Activated T-cell treated with anti-CD3 and anti-CD28 coated beads, Interleukin-2, amount 50 U/mL, for 4 hours (primary cell): ENCODE data around the gene GPR157. TPM values are rescaled to one million over a fixed set of nuclear protein-coding genes. Genes with fewer than 3 reads are reported as not detected.

Experiments used
- ATAC-seq, 2 donors: fragments of 200-7000 bp; cut with Tn5 transposase; one replicate each; pipeline ENCODE4 v1.10.0; 2021
- DNase-seq: peaks from one replicate; pipeline ENCODE4 v3.0.0-alpha.2; 2020
- H3K27me3 Mint-ChIP-seq: one replicate; pipeline ENCODE4 v1.8.0; 2021; ENCODE audit warnings: low read depth, mixed read lengths
- H3K36me3 Mint-ChIP-seq: one replicate; pipeline ENCODE4 v1.8.0; 2022; ENCODE audit warnings: mixed read lengths; ENCODE audit not compliant: insufficient read depth
- H3K4me1 Mint-ChIP-seq: one replicate; pipeline ENCODE4 v1.8.0; 2021; ENCODE audit warnings: low read depth, mixed read lengths
- H3K4me3 Mint-ChIP-seq: one replicate; pipeline ENCODE4 v1.8.0; 2021; ENCODE audit warnings: mild to moderate bottlenecking, moderate library complexity, mixed read lengths
- H3K9me3 Mint-ChIP-seq: one replicate; pipeline ENCODE4 v1.8.0; 2021; ENCODE audit warnings: mixed read lengths
- total RNA-seq, 3 donors: library from RNA; stranded (reverse); gene quantifications; one replicate each; pipeline ENCODE4 v1.2.1, GENCODE V29; 2021

The GPR157 gene
- total RNA-seq, 3 donors from 2014 or later, result 1.5 to 5.3 (median 2.9) TPM

DNA sequence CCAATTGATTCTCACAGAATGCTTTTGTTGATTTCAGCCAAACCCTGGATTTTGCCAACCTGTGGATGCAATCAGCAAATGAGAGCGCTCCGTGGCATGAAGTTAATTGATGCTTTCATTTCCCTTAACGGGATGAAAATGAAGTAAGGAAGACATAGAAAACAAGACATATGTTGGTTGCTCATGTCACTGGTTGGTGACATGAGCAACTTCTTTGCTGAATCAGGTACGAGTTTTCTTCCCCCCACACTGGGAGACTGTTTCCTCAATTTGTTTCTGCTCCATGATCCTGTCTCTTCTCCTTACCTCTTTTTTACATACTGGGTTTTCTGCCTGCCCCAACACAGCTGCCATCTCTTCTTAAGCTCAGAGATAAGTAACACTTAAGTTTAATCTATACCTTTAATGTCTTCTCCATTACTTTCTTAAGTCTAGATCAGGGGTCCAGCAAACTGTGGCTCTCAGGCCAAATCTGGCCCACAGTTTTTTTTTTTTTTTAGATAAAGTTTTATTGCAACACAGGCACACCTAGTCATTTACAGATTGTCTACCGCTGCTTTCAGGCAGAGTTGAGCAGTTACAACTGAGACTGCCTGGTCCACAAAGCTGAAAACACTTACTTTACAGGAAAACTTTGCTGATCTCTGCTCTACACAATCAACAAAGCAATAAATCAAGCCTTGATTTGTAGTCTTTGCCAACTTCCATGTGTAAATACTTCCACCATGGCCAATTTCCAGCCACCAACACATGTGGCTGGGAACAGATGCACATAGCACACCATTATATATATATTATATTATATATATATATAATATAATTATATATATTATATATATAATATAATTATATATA, 13.3 kb downstream of the GPR157 start:
- no peaks in the 10 kb centered on the region for H3K36me3 Mint-ChIP-seq
- ATAC-seq, result no peak
- no peak overlapping the region for H3K4me3 Mint-ChIP-seq
- DNase-seq, result no peak
- H3K27me3 Mint-ChIP-seq, result no peaks in the 10 kb centered on the region
- H3K4me1 Mint-ChIP-seq, result peaks cover 2% of the 10 kb centered on the region
- no peaks in the 10 kb centered on the region for H3K9me3 Mint-ChIP-seq

GRCh38 chr1:9112961-9113880, 15.7 kb downstream of the GPR157 start:
- H3K27me3 Mint-ChIP-seq, result no peaks in the 10 kb centered on the region
- no peak for DNase-seq

GRCh38 chr1:9111957-9112356, 16.9 kb downstream of the GPR157 start:
- Mint-ChIP-seq H3K27me3 (no peaks in the 10 kb centered on the region), H3K4me3 (no peak overlapping the region)
- no peak for ATAC-seq

More at GRCh38 chr1:9112961-9113880, 15.7 kb downstream of the GPR157 start:
- H3K4me3 Mint-ChIP-seq, result no peak overlapping the region
- H3K36me3 Mint-ChIP-seq, result peaks cover 5% of the 10 kb centered on the region
- ATAC-seq, result no peak
- H3K9me3 Mint-ChIP-seq, result no peaks in the 10 kb centered on the region
- H3K4me1 Mint-ChIP-seq, result no peaks in the 10 kb centered on the region

GRCh38 chr1:9111357-9111691, 17.6 kb downstream of the GPR157 start:
- H3K4me3 Mint-ChIP-seq, result no peak overlapping the region
- H3K9me3 Mint-ChIP-seq, result no peaks in the 10 kb centered on the region
- H3K36me3 Mint-ChIP-seq, result peaks cover 9% of the 10 kb centered on the region
- H3K4me1 Mint-ChIP-seq, result no peaks in the 10 kb centered on the region
- no peak for DNase-seq
- no peak for ATAC-seq
- no peaks in the 10 kb centered on the region for H3K27me3 Mint-ChIP-seq

More at GRCh38 chr1:9111957-9112356, 16.9 kb downstream of the GPR157 start:
- no peak for DNase-seq
- Mint-ChIP-seq H3K4me1 (no peaks in the 10 kb centered on the region), H3K36me3 (peaks cover 7% of the 10 kb centered on the region), H3K9me3 (no peaks in the 10 kb centered on the region)

- ATAC-seq, result peak; percentile 76 to 88
- Mint-ChIP-seq H3K4me3 (no peak overlapping the region), H3K9me3 (no peaks in the 10 kb centered on the region), H3K27me3 (no peaks in the 10 kb centered on the region), H3K36me3 (peaks cover 9% of the 10 kb centered on the region), H3K4me1 (no peaks in the 10 kb centered on the region)
- peak; percentile 85 for DNase-seq
Measured at GRCh38 chr1:9110669-9111356, 18.1 kb downstream of the GPR157 start.

GRCh38 chr1:9108056-9108665, 20.7 kb downstream of the GPR157 start:
- Mint-ChIP-seq H3K4me3 (no peak overlapping the region), H3K36me3 (peaks cover 9% of the 10 kb centered on the region), H3K9me3 (no peaks in the 10 kb centered on the region), H3K4me1 (no peaks in the 10 kb centered on the region), H3K27me3 (no peaks in the 10 kb centered on the region)
- ATAC-seq (no peak), DNase-seq (no peak)

GRCh38 chr1:9107136-9107535, 21.8 kb downstream of the GPR157 start:
- ATAC-seq (no peak), DNase-seq (no peak)
- H3K9me3 Mint-ChIP-seq, result no peaks in the 10 kb centered on the region
- no peaks in the 10 kb centered on the region for H3K27me3 Mint-ChIP-seq
- no peaks in the 10 kb centered on the region for H3K4me1 Mint-ChIP-seq
- no peak overlapping the region for H3K4me3 Mint-ChIP-seq
- peaks cover 12% of the 10 kb centered on the region for H3K36me3 Mint-ChIP-seq

GRCh38 chr1:9106286-9106685, 22.6 kb downstream of the GPR157 start:
- H3K9me3 Mint-ChIP-seq, result no peaks in the 10 kb centered on the region
- no peak for ATAC-seq
- no peaks in the 10 kb centered on the region for H3K27me3 Mint-ChIP-seq
- H3K4me1 Mint-ChIP-seq, result no peaks in the 10 kb centered on the region
- DNase-seq, result no peak
- no peak overlapping the region for H3K4me3 Mint-ChIP-seq
- peaks cover 12% of the 10 kb centered on the region for H3K36me3 Mint-ChIP-seq

DNA sequence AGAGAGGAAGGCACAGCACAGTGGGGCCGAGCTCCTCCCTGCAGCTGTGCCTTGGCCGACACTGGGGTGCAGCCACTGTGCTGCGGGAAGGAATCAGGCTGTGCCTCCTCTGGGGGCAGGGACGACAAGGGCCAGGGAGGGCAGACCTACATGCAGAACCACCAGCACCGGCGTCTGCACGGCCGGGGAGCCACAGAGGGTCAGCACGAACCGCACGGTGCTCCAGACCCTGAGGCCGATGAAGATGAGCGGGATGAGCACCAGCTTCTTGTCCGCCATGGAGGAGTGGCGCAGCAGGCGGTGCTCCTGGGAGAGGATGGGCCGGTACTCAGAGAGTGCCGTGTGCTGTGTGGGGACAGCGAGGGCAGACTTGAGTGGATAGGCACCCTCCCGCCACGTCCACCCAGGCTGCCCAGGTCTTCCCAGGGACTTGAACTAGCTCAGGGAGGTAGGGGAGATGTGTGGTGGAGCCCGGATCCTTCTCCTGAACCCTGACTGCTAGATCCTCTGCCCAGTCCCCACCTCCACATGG, 23.5 kb downstream of the GPR157 start:
- no peak for DNase-seq
- Mint-ChIP-seq H3K36me3 (peaks cover 12% of the 10 kb centered on the region), H3K9me3 (no peaks in the 10 kb centered on the region), H3K27me3 (no peaks in the 10 kb centered on the region), H3K4me3 (no peak overlapping the region), H3K4me1 (no peaks in the 10 kb centered on the region)
- ATAC-seq, result no peak

DNA sequence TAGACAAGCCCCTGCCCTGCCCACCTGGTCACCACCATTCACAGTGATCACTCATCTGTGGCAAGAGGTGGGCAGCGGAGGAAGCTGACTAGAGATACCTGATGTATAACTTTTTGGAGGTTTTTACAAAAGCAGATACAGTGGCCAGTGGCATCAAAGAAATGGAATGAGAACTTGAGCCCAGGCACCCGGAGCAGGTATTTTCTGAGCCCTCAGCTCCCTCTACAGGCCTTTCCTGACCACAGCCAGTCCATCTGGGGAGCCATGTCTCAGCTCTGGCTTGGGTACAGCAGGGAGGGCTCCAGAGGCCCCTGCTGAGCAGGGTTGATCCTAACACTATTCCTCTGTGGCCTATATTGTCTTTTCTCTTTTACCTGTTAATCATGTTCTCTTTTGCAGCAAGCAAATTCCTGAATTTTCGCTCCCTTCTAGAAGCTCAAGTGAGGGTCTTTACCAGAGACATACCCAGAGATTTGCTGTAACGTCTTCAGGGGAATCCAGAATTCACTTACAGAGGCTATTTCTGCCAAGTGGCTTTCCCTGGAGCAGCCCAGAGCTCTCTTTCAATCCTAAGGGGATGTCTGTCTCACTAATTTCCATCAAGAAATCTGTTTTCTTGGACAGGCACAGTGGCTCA, 27.3 kb downstream of the GPR157 start:
- no peaks in the 10 kb centered on the region for H3K9me3 Mint-ChIP-seq
- H3K36me3 Mint-ChIP-seq, result peaks cover 3% of the 10 kb centered on the region
- H3K4me3 Mint-ChIP-seq, result no peak overlapping the region
- no peak for DNase-seq
- ATAC-seq, result peak in 1 of 2 donors; percentile 51
- no peaks in the 10 kb centered on the region for H3K4me1 Mint-ChIP-seq
- H3K27me3 Mint-ChIP-seq, result no peaks in the 10 kb centered on the region

GRCh38 chr1:9100471-9101043, 28.3 kb downstream of the GPR157 start:
- no peaks in the 10 kb centered on the region for H3K27me3 Mint-ChIP-seq
- ATAC-seq (no peak), DNase-seq (no peak)
- no peak overlapping the region for H3K4me3 Mint-ChIP-seq
- peaks cover 3% of the 10 kb centered on the region for H3K36me3 Mint-ChIP-seq
- H3K9me3 Mint-ChIP-seq, result no peaks in the 10 kb centered on the region
- H3K4me1 Mint-ChIP-seq, result no peaks in the 10 kb centered on the region

DNA sequence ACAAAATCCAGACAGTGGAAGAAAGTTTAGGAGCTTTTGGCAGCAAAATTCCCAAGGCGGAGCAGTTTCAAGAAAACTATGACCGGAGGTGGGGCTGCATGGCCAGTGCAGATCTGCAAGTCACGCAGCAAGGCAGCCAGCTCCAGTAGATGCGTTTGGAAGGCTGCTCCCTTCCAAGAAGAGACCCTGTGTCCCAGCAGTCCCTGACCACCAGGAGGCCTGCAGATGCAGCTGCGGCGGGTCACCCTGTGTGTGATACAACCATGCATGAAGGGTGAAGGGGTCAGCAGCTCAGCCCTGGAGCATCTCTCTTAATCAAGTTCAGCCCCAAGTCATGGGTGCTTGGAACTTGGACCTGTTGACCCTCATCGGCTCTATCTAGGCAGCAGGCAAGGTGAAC, 29.3 kb downstream of the GPR157 start:
- Mint-ChIP-seq H3K27me3 (no peaks in the 10 kb centered on the region), H3K4me3 (no peak overlapping the region), H3K9me3 (no peaks in the 10 kb centered on the region), H3K4me1 (no peaks in the 10 kb centered on the region), H3K36me3 (peaks cover 3% of the 10 kb centered on the region)
- DNase-seq (no peak), ATAC-seq (no peak)
